HG03280 (cell line): ENCODE measurements around the gene STX8.
"Not testable (repeated sequence)": the region's sequence is repeated elsewhere in the genome, so short reads cannot be mapped to it uniquely, and the experiment has no call there.

ENCODE experiments used
- ATAC-seq: cut with Tn5 transposase; IDR thresholded peaks from one replicate; pipeline ENCODE4 v1.9.1; 2021; ENCODE audit warnings: mild to moderate bottlenecking, moderate library complexity; ENCODE audit not compliant: unreplicated experiment

STX8 gene

GRCh38 chr17:9355846-9356245 is 219.8 kb downstream of the STX8 start:
- no peak for ATAC-seq

- ATAC-seq = not testable (repeated sequence)
Observed at GRCh38 chr17:9355231-9355630, 220.4 kb downstream of the STX8 start.

GRCh38 chr17:9350080-9350479 is 225.5 kb downstream of the STX8 start:
- no peak for ATAC-seq

- ATAC-seq = no peak
Observed at GRCh38 chr17:9346296-9346926, 229.2 kb downstream of the STX8 start.

GRCh38 chr17:9343516-9343915 is 232.1 kb downstream of the STX8 start:
- no peak for ATAC-seq

GRCh38 chr17:9342225-9342624 is 233.4 kb downstream of the STX8 start:
- ATAC-seq = no peak

GRCh38 chr17:9339958-9340357 is 235.7 kb downstream of the STX8 start:
- ATAC-seq = no peak

GRCh38 chr17:9339482-9339881 is 236.1 kb downstream of the STX8 start:
- not testable (repeated sequence) for ATAC-seq

- ATAC-seq = no peak
Observed at GRCh38 chr17:9336817-9337216, 238.8 kb downstream of the STX8 start.

- ATAC-seq = no peak
Observed at GRCh38 chr17:9334536-9335446, 240.8 kb downstream of the STX8 start.

GRCh38 chr17:9332132-9332494 is 243.5 kb downstream of the STX8 start:
- ATAC-seq = no peak

GRCh38 chr17:9331279-9332131 is 244.1 kb downstream of the STX8 start:
- ATAC-seq = no peak

GRCh38 chr17:9330611-9331271 is 244.9 kb downstream of the STX8 start:
- ATAC-seq = no peak

GRCh38 chr17:9330141-9330540 is 245.5 kb downstream of the STX8 start:
- ATAC-seq = no peak

- no peak for ATAC-seq
Observed at GRCh38 chr17:9329251-9329921, 246.2 kb downstream of the STX8 start.

GRCh38 chr17:9324864-9325263 is 250.8 kb downstream of the STX8 start:
- ATAC-seq = no peak

GRCh38 chr17:9322326-9322725 is 253.3 kb downstream of the STX8 start:
- no peak for ATAC-seq

- ATAC-seq = no peak
Observed at GRCh38 chr17:9321890-9322289, 253.7 kb downstream of the STX8 start.

- ATAC-seq = no peak
Observed at GRCh38 chr17:9315360-9315759, 260.3 kb downstream of the STX8 start.

- no peak for ATAC-seq
Observed at GRCh38 chr17:9313346-9313745, 262.3 kb downstream of the STX8 start.
